NB4 (cell line): Measurements from ENCODE around the gene PLAC1.

Experiments
- DNase-seq: peaks from one replicate; pipeline ENCODE4 v3.0.0; 2010; ENCODE audit warnings: low read depth
- H3K4me3 ChIP-seq: one replicate; pipeline ENCODE4 v1.5.1; 2011; ENCODE audit warnings: mild to moderate bottlenecking, low read depth, low read length, moderate library complexity
- MAX ChIP-seq: IDR thresholded peaks from 2 replicates; pipeline ENCODE4 v1.6.1; 2011; ENCODE audit warnings: low read depth, low read length
- MYC ChIP-seq: IDR thresholded peaks from 2 replicates; pipeline ENCODE4 v1.6.1; 2011; ENCODE audit warnings: low read depth, low read length
- POLR2A ChIP-seq: IDR thresholded peaks from 2 replicates; pipeline ENCODE4 v1.6.1; 2011; ENCODE audit warnings: mild to moderate bottlenecking; ENCODE audit not compliant: insufficient read length; ENCODE audit errors: extremely low read depth
- TF ChIP-seq, protein P1 (sequence below): IDR thresholded peaks from one replicate; pipeline ENCODE4 v1.5.1; 2012; ENCODE audit warnings: low read depth, low read length

The PLAC1 gene

DNA sequence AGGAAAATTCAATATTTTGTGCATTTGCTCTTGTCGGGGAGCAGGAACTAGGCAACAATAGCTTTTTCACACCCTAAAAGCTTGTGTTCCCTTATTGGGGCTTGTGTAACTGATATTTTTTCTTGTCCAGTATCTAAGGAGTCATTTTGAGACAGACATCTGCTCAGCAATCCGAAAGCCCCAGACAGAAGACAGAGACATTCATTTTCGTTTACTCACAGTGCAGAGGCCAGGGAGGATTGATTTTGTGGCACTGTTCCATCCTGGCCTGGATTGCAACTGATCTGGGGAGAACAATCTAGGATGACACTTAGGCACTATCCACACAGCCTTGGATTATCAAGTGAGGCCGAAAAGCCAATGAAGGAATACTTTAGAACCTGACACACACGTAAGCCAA lies 27.4 kb upstream of the PLAC1 start:
- TF ChIP-seq POLR2A (no peak), MAX (no peak), MYC (no peak)
- TF ChIP-seq, protein P1, sequence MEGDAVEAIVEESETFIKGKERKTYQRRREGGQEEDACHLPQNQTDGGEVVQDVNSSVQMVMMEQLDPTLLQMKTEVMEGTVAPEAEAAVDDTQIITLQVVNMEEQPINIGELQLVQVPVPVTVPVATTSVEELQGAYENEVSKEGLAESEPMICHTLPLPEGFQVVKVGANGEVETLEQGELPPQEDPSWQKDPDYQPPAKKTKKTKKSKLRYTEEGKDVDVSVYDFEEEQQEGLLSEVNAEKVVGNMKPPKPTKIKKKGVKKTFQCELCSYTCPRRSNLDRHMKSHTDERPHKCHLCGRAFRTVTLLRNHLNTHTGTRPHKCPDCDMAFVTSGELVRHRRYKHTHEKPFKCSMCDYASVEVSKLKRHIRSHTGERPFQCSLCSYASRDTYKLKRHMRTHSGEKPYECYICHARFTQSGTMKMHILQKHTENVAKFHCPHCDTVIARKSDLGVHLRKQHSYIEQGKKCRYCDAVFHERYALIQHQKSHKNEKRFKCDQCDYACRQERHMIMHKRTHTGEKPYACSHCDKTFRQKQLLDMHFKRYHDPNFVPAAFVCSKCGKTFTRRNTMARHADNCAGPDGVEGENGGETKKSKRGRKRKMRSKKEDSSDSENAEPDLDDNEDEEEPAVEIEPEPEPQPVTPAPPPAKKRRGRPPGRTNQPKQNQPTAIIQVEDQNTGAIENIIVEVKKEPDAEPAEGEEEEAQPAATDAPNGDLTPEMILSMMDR, result no peak

GRCh38 chrX:134684956-134685355 lies 26.7 kb upstream of the PLAC1 start:
- H3K4me3 ChIP-seq, result no peak overlapping the region
- TF ChIP-seq POLR2A (no peak), MAX (no peak), MYC (no peak)
- TF ChIP-seq, protein P1, result no peak
- DNase-seq, result no peak

More for the DNA sequence above, 27.4 kb upstream of the PLAC1 start:
- no peak for DNase-seq
- H3K4me3 ChIP-seq, result no peak overlapping the region

GRCh38 chrX:134683351-134684005 lies 25.2 kb upstream of the PLAC1 start:
- TF ChIP-seq MAX (no peak), POLR2A (no peak), MYC (no peak)
- TF ChIP-seq, protein P1, result no peak
- no peak for DNase-seq
- H3K4me3 ChIP-seq, result no peak overlapping the region

- DNase-seq, result no peak
- TF ChIP-seq, protein P1, result no peak
- TF ChIP-seq POLR2A (no peak), MAX (no peak), MYC (no peak)
- H3K4me3 ChIP-seq, result no peak overlapping the region
These were observed 23.8 kb upstream of the PLAC1 start for GRCh38 chrX:134682081-134682480.

DNA sequence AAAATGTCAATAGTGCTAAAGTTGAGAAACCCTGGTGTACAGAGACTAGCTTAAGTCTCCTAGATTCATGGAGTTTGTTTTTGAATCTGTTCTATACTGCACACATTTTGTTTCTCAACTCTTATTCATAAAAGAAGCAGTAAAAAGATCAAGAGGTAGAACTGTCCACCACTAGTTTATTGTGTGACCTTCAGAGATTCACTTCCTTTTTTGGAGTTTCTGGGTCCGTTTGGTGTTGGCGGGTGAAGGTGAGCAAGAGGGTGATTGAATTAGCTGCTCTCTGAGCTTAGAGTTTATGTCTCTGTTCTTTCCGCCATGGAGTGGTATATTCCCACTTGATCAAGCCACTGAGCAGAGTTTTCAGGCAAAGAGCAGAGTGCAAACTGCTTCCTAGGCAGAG lies 21.4 kb upstream of the PLAC1 start:
- no peak for DNase-seq
- TF ChIP-seq, protein P1, result no peak
- TF ChIP-seq MYC (no peak), MAX (no peak)
- H3K4me3 ChIP-seq, result no peak overlapping the region

GRCh38 chrX:134679221-134679620 lies 20.9 kb upstream of the PLAC1 start:
- no peak for TF ChIP-seq POLR2A
- no peak for TF ChIP-seq MAX
- TF ChIP-seq, protein P1, result no peak
- no peak for TF ChIP-seq MYC
- DNase-seq, result no peak
- no peak overlapping the region for H3K4me3 ChIP-seq
